Stimulated activated naive CD4-positive, alpha-beta T cell treated with Interleukin-2 at 50 U/mL for 16 hours (primary cell): Measurements from ENCODE around the gene RXFP1.

Experiments used
- DNase-seq: peaks from one replicate; lab custom pipeline; 2025; lab: John Stamatoyannopoulos, UW

RXFP1 gene

GRCh38 chr4:158541506-158541905, 19.8 kb downstream of the RXFP1 start:
- no peak for DNase-seq

- DNase-seq, result no peak
Measured at GRCh38 chr4:158543191-158543590, 21.5 kb downstream of the RXFP1 start.

- DNase-seq, result no peak
Measured at GRCh38 chr4:158544141-158544540, 22.5 kb downstream of the RXFP1 start.

- DNase-seq, result no peak
Measured at GRCh38 chr4:158553364-158553763, 31.7 kb downstream of the RXFP1 start.

GRCh38 chr4:158560284-158560683, 38.6 kb downstream of the RXFP1 start:
- no peak for DNase-seq

- DNase-seq, result no peak
Measured at GRCh38 chr4:158566860-158567259, 45.2 kb downstream of the RXFP1 start.

GRCh38 chr4:158571736-158572135, 50.1 kb downstream of the RXFP1 start:
- no peak for DNase-seq

GRCh38 chr4:158572608-158573007, 50.9 kb downstream of the RXFP1 start:
- DNase-seq, result no peak

GRCh38 chr4:158578476-158578875, 56.8 kb downstream of the RXFP1 start:
- DNase-seq, result no peak

- no peak for DNase-seq
Measured at GRCh38 chr4:158580064-158580463, 58.4 kb downstream of the RXFP1 start.

GRCh38 chr4:158581161-158581560, 59.5 kb downstream of the RXFP1 start:
- DNase-seq, result no peak

- no peak for DNase-seq
Measured at GRCh38 chr4:158586881-158587280, 65.2 kb downstream of the RXFP1 start.

- DNase-seq, result no peak
Measured at GRCh38 chr4:158588285-158588684, 66.6 kb downstream of the RXFP1 start.

- no peak for DNase-seq
Measured at GRCh38 chr4:158588777-158589176, 67.1 kb downstream of the RXFP1 start.

- DNase-seq, result no peak
Measured at GRCh38 chr4:158590306-158590705, 68.6 kb downstream of the RXFP1 start.

- no peak for DNase-seq
Measured at GRCh38 chr4:158590824-158591223, 69.1 kb downstream of the RXFP1 start.

GRCh38 chr4:158597879-158598596, 76.4 kb downstream of the RXFP1 start:
- DNase-seq, result no peak

GRCh38 chr4:158599150-158599549, 77.5 kb downstream of the RXFP1 start:
- DNase-seq, result no peak

GRCh38 chr4:158599765-158600498, 78.2 kb downstream of the RXFP1 start:
- no peak for DNase-seq

- no peak for DNase-seq
Measured at GRCh38 chr4:158604369-158604768, 82.7 kb downstream of the RXFP1 start.

GRCh38 chr4:158605393-158605792, 83.7 kb downstream of the RXFP1 start:
- no peak for DNase-seq

GRCh38 chr4:158606969-158607368, 85.3 kb downstream of the RXFP1 start:
- DNase-seq, result no peak

- no peak for DNase-seq
Measured at GRCh38 chr4:158609116-158609515, 87.4 kb downstream of the RXFP1 start.

- DNase-seq, result no peak
Measured at GRCh38 chr4:158610790-158611189, 89.1 kb downstream of the RXFP1 start.
